Measurements from ENCODE around the gene RDH12.

The RDH12 gene

GRCh38 chr14:67757175-67757574, 55.5 kb downstream of the RDH12 start:
- DNase-seq: no peak

- DNase-seq: no peak
These were observed 58.2 kb downstream of the RDH12 start for GRCh38 chr14:67759916-67760315.

DNA sequence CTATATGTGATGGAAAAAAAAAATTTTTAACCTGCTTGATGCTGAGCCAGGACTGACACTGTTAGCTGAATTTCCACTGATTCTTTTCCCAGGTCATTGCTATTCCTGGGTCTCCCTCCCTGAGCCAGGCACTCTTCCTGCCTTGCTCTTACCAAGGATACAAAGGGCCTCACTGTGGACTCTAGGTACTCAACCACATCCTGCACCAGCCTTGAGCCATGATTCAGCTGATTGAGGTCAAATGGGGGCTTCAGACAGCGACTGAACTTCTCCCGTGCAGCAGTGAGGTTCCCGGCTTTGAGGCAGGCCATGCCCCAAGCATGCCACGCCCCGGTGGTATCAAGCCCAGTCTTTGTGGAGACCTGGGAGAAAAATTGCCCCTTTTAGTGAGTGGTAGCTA, 60.4 kb downstream of the RDH12 start:
- DNase-seq: no peak

GRCh38 chr14:67763158-67763822, 61.6 kb downstream of the RDH12 start:
- no peak for DNase-seq

GRCh38 chr14:67764496-67764895, 62.8 kb downstream of the RDH12 start:
- no peak for DNase-seq

DNA sequence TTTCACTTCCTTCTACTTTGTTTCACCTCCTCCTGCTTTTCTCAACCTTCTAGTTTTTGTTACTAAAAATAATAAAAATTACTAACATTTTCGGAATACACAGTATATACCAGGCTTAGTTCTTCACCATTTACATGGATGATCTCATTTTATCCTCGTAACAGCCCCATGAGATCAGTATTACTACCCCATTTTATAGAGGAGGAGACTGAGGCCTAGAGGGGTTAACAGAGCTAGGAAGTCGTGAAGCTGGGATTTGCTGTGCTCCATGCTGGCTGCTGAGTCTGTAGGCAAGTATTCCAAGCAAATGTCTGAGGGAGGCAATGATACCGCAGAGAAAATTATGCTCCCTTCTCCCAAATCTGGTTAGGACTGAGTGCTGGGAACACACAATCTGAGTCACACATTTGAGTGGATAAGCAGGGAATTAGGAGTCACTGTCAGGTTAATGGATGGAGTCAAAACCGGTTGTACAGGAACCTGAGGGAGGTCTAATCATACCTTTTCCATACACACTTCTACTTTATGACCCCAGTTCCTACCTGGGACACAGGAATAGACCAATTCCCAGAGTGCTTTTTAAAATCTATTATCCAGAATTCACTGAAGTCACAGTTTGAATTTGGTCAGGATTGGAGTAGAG, 63.6 kb downstream of the RDH12 start:
- DNase-seq: no peak

DNA sequence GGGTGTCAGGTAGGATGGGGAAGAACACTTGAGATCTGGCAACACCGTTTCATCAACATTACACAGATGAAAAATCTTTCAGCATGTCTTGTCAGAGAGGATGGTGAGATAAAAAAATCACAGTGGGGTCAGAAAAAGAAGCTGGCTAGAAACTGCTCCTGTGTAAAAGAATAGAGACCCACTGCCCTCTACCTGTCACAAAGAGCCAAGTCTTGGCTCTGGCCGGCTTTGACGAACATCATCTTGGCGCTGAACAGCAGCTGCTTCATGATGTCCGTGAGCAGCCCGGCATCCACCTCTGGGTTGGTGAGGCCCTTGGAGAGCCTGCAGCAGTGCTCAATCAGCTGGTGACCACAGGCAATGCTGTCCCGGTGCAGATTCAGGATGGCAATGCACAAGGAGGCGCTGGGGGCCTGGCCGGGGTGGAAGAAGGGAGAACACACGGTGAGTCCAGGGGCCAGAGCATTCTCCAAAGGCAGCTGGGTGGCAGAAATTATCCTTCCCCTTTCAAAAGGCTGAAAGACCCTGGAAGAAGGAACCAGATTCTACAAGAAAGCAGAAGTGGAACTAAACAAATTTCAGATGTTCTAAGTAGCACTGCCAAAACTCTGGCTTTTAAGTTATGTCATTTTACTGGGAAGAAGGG, 64.5 kb downstream of the RDH12 start:
- DNase-seq: no peak

DNA sequence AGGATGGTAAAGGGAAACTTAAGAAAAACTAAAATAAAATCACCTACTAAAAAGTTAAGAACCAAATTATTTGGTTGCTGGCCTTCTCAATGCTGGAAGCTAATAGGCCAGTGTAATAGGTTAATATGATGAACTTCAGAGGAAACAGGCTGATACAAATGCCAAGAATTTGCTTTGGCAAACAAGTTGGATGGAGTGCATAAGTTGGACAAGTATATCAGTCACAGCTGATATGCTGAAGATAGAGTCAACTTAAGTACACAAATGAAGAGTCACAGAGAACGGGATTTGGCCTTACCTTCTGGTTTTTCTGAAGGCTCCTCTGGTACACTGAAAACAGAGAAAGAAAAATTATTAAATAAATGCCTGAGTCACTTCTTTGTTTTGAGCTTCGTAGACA, 66.5 kb downstream of the RDH12 start:
- DNase-seq: no peak

DNA sequence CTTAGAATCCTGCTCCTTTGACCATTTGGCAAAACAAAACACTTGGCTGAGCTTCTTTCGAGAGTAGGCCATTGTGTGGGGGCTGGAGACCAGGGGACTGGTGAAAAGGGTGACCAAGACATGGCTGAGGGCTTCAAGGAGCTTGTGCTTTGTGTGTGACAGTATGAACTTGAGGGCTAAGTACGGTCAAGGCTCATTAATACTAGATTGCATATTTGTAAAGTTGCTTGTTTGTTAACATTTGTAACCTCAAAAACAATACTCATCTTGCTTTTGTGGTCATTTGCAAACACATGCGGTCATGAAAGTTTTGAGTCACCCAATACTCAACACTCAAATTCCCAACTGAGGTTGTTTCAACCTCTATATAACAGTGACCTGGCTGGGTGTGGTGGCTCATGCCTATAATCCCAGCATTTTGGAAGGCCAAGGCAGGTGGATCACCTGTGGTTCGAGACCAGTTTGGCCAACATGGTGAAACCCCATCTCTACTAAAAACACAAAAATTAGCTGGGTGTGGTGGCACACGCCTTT, 72.2 kb downstream of the RDH12 start:
- DNase-seq: no peak

- no peak for DNase-seq
These were observed 75.1 kb downstream of the RDH12 start for GRCh38 chr14:67776653-67777322.

GRCh38 chr14:67778792-67779191, 77.1 kb downstream of the RDH12 start:
- no peak for DNase-seq

- no peak for DNase-seq
These were observed 80.4 kb downstream of the RDH12 start for GRCh38 chr14:67782090-67782489.

All from CD4-positive, alpha-beta T cell treated with Interleukin-15 for 1 hour (primary cell).